Measurements from ENCODE around the gene SLC4A4.

SLC4A4 gene

DNA sequence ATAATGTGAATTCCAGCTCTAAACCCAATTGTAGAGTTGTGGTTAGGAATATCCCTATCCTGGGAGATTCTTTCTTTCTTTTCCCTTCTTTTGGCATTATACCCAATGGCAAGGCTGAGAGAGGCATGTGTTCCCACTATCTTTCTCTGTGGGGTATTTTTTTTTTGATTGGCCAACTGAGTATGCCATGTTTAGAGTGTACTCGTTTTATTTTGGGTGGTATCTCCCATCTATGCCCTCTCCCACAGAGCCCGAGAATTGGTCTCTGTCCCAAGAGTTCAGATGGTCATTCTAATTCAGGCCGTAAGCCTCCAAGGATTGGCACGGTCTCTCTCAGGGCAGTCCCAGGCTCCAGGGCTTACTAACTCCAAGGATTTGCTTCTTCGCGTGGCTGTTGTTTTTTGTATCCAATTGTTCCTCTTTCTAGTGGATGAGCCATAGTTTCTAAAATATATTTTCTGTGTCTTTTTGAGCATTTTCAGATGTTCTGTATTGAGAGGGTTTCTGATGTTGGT, 198.8 kb downstream of the SLC4A4 start:
- DNase-seq (ENCODE audit: low spot score), result no peak

DNA sequence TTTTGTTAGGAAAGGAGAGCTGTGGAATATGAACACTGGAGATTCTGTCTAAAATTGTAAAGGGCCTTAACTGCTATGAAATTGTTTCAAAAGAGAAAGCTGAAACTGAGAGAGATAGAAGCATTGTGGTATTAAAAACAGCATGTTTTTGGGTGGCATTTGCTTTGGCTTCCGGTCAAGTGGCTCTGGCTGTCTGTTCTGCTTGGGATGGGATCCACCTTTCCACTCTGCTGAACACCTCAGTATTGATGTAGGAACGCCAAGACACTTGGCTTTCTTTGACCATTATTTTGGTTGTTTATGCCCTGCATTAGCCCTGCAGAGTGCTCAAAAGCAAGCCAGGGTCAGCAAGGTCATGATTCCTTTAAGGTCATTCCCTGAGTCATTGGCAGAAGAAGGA, 199.7 kb downstream of the SLC4A4 start:
- no peak for DNase-seq (ENCODE audit: low spot score)

DNA sequence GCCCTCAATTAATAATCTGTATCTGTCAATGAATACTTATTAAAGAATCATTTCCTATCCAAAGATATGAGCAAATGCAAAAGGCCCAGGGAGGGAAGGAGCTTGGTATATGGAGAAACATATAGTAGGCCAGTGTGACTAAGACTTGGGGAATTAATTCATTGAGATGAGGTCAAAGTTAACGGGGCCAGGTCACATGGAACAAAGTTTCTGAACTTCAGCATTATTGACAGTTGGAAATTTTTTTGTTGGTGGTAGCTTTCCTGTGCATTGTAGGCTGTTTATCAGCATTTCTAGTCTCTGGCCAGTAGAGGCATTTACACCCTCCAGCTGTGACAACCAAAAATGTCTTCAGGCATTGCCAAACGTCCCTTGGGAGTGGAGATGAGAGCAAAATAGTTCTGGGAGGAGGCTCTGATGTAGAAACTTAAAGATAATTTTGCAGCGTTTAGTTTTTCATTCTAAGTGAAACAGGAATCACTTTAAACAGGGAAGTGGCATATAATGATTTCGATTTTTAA, 202.0 kb downstream of the SLC4A4 start:
- DNase-seq (ENCODE audit: low spot score), result no peak

DNA sequence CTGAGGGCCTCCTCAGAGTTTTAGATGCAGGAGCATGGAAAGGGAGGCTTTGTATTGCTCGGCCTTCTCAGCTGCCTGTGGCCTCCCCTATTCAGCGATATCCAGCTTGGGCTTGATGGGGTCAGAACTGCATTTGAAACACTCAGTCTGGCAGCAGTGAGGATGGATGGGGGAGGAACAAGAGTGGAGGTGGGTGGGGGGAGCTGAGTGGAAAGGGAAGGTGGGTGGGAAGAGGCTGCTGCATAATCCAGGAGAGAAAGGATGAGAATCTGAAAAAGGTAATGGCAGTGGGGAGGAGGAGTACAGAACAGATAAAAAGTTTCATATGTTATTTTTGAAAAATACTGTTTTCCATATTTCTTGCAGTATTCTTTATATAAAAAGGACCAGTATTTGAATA, 202.7 kb downstream of the SLC4A4 start:
- no peak for DNase-seq (ENCODE audit: low spot score)

DNA sequence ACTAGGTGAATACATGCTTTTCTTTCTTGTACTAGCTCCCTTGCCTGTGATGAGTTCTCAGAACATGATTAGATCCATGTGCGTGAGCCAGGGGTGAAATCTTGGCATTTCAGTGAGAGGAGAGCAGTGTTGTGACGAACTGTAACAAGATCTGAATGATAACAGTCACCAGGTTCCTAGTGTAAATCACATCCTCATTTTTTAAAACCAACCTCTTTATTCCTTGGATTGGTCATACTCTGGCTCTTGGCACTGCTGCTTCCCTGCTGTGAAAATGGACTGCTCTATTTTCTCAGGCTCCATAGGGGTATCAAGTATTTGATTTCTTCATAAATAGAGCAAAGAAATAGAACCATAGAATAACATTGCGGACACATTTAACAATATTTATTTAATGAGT, 206.3 kb downstream of the SLC4A4 start:
- DNase-seq (ENCODE audit: low spot score), result no peak

DNA sequence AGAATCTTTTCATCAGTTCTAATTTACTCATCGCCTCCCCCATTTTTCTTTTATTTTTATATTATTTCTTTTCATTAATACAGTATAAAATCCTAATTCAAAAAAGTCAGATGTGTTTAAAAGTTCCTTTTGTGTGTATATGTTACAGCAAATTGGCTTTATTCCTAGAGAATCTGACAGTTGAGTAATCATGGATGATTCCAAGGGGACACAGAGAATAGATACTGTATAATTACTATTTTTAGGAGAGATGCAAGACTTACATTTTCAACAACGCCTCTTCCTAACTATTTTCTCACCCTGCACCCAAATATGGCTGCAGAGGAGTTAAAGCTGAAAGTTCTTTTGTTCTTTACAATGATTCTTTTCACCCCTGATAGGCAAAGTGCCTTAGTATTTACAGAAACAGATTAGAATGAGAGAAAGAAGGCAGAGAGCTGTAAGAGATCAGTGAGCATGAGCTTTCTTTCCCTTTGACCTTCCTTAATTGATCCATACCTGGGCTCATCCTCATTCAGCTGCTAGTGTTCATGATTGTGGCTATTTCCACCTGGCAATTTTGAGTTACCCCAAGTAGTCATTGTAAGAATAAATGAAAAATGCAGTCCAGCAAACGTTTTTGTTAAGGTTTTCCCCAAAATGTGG, 210.8 kb downstream of the SLC4A4 start:
- DNase-seq (ENCODE audit: low spot score), result no peak

DNA sequence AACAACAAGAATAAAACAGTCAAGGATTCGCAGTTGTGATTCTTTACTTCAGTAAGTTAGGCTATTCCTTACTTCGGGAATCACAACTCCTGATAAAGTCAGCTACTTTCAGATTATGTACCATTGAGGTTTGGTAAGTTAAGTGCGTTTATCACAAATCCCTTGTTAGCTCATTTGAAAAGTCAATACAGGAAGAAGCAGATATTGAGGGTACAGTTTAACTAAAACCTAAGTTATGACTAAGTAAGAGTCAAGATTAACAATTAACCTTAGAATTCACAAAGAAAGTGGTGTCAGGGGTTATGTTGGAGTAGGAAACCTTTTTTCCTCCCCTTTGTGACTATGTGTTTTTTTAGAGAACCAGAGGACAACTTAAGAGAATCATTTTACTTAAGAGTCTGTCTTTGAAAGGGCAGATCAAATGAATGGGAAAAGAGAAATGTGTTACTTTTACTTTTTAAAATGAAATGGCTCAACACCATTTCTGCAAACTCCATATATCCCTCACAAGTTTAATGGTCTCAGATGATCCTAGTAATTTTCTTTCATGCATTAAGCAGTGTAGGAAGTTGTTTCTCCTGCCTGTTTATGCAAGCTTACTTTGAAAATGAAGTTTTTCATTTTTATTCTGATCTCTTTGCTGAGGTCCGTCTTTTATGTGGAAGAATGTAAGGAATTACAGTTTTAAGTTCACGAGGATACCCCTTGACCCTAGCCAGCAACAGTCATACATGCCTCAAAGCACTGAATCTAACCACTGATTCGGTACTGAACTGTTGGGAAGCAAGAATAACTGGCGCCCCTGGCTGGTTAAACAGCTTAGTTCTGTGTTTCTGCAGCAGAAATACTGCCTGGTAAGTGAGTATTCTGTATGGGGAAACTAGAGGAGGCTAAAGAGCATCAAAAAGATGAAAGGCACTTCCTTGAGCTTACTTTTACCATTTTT, 211.7 kb downstream of the SLC4A4 start:
- DNase-seq (ENCODE audit: low spot score), result no peak

DNA sequence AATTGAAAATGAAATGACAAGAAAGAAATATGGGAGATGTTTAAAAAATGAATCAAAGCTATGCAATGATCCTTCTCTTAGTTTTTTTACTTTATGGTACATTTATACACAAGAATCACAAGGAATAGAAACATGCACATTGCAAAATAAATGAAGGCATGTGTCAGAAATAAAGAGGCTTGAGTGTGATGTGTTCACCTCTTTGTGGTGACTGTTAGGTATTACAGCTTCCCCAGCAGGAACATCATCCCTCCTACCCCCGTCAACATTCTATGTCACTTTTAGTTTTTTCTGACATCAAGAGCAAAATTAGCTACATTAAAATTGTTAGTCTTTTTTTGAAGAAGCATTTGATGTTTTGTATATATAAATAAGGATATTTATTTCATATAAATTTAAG, 214.8 kb downstream of the SLC4A4 start:
- DNase-seq (ENCODE audit: low spot score), result no peak

DNA sequence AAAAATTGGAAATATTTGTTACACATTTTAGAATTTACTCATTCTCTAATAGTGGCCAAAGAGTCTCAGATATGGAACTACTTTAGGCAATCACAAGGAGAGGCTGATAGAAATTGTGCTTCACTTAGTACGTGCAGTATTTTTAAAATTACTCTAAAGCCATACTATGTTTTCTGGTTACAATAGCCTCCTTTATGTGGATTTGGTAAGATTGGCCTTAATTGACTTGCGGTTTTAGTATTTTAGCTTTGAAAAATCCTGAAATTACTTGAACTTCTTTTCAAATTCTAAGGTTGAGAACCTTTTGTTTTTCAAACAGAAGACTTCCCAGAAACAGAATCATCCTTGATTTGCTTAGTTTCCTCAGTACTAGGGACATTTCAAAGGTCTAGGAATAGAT, 215.2 kb downstream of the SLC4A4 start:
- DNase-seq (ENCODE audit: low spot score), result no peak

DNA sequence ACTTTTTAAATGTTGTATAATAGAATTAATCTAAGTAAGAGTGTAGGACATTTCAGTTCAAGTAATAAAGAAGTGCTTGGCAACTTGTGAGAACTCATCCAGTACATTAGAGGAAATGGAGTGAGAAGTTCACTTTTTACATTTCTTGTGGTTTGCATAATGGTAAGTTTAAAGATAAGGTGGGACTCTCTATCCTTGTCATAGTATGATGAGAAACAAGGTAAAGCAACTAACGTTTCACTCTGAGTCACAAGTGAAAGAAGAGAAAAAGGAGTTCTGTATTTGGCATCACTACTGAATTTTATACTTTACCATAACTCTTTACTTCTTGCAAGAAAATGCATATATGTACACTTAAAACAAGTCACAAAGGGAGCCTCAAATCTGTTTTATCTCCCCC, 219.4 kb downstream of the SLC4A4 start:
- DNase-seq (ENCODE audit: low spot score), result no peak

DNA sequence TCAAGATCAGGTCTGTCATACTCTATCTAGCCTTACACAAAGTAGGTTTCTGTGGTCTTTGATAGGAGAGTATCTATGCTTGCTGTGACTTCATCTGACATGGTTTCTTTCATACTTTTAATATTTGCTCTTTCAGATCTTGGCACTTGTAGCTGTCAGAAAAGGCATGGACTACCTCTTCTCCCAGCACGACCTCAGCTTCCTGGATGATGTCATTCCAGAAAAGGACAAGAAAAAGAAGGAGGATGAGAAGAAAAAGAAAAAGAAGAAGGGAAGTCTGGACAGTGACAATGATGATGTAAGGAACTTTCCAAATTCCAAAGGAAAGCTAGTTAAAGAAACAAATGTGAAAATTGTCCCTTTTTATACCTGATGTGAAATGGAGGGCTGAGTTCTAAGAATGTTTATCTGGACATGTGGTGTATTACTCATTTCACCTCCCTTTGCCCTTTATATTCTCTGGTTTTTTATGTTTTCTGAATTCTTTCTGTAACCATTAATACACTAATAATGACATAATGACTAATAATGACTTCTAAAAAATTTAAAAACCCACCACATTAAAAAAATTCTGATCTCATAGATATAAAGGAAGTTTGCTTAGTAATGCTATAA, 221.2 kb downstream of the SLC4A4 start:
- DNase-seq (ENCODE audit: low spot score), result no peak

DNA sequence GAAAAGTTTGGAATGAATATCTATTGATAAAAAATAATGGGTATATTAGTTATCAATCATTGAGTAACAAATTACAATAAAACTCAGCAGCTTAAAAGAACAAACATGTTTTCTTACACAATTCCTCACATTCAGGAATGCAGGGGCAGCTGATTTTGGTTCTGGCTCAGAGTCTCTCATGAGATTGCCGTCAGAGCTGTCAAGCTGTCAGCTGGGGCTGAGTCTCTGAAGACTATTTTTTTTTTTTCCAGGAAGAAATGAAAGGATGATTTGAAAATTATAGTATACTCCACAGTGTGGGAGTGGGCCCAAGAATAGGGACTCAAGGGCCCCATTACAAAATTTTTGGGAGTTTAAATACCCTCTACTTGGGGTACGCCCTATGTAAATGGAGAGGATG, 226.0 kb downstream of the SLC4A4 start:
- DNase-seq (ENCODE audit: low spot score), result no peak

DNA sequence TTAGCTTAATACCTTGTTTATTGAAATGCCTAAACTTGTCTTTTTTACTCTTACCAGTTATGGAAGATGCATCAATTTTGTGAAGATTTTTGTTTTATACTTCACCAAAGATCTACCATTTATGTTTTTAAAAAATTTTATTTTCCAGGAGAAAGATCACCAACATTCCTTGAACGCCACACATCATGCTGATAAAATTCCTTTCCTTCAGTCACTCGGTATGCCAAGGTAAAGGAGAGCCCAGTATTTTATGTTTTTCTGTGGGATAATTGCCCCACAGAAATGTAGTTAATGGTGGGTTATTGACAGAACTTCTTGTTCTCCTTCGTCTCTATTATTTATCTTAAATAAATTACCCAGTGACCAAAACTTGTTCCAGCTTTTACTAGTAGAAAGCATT, 228.0 kb downstream of the SLC4A4 start:
- no peak for DNase-seq (ENCODE audit: low spot score)

DNA sequence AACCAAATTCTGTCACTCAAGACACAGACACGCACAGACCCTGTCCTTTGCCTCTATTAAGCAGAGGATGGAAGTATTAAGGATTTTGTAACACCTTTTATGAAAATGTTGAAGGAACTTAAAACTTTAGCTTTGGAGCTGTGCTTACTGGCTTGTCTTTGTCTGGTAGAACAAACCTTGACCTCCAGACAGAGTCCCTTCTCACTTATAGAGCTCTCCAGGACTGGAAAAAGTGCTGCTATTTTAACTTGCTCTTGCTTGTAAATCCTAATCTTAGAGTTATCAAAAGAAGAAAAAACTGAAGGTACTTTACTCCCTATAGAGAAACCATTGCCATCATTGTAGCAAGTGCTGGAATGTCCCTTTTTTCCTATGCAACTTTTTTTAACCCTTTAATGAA, 229.3 kb downstream of the SLC4A4 start:
- no peak for DNase-seq (ENCODE audit: low spot score)

DNA sequence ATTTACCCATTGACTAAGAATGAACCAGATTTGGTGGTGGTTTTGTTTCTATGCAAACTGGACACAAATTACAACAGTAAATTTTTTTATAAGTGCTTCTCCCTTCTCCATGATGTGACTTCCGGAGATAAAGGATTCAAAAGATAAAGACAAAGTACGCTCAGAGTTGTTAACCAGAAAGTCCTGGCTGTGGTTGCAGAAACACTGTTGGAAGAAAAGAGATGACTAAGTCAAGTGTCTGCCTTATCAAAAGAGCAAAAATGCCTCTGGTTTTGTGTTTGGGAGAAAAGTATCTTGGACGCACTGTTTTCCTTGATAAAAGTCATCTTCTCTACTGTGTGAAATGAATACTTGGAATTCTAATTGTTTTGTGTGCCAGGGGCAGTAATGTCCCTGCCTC, 231.7 kb downstream of the SLC4A4 start:
- no peak for DNase-seq (ENCODE audit: low spot score)

DNA sequence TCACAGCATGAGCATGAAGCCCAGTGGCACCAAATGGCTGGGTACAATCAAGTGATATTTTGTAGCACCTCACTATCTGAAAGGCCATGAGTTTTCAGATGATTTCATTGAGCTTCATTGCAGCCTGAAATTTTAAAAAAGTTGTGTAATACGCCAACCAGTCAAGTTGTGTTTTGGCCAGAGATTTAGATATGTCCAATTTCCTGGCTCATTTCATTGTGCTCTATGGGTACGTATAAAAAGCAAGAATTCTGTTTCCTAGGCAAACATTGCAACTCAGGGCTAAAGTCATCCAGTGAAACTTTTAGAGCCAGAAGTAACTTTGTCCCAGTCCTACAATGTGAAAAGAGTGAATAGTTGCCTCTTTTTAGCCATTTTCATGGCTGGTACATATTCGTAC, 232.5 kb downstream of the SLC4A4 start:
- no peak for DNase-seq (ENCODE audit: low spot score)

DNA sequence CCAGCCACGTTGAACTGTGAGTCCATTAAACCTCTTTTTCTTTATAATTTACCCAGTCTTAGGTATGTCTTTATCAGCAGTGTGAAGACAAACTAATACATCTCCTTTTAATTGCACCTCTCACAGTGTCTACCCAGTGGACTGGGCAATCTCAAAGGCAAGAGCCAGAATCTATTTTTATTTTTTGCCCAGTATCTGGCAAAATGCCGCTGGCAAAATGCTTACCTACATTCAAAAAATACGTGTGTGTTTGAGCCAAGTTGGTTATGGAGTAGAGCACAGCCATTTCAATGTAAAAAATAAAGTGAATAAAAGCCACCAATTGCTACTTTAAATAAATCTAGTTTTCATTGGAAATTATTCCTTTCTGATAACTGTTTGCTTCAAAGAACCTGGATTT, 245.2 kb downstream of the SLC4A4 start:
- no peak for DNase-seq (ENCODE audit: low spot score)

DNA sequence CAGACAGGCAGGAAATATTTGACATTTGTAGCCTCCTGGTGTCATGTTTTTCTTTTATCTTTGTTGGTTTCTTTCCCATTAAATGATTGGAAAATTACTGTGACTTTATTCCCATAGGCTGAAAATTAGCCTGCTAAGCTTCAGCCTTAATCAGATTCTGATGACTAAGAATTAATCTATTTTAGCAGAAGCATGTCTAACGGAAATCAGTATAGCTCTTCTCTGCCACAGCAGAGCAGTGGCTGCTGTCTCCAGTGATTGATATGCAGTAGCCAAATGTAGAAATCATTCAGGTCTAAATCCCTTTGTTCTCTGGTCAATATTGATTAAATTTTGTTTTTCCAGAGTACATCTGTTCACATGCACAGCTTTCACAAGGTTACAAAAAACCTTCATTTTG, 245.8 kb downstream of the SLC4A4 start:
- DNase-seq (ENCODE audit: low spot score), result no peak

DNA sequence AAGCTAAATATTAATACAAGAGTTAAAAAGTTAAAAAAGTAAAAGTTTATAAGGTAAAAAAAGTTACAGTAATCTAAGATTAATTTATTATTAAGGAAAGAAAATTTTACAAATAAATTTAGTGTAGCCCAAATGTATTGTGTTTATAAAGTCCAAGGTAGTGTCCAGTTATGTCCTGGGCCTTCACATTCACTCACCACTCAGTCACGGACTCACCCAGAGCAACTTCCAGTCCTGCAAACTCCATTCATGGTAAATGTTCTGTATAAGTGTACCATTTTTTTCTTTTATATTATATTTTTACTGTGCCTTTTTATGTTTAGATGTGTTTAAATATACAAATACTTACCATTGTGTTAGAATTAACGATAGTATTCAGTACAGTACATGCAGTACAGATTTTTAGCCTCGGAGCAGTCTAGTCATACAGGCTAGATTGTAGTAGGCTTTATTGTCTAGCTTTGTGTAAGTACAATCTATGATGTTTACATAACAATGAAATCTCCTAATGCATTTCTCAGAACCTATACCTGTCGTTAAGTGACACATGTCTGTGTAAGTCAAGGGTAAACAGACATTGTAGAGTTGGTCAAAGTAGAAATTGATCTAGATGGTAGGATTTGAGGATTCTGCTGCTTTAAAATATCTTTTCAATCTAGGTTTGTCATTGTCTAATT, 247.4 kb downstream of the SLC4A4 start:
- no peak for DNase-seq (ENCODE audit: low spot score)

DNA sequence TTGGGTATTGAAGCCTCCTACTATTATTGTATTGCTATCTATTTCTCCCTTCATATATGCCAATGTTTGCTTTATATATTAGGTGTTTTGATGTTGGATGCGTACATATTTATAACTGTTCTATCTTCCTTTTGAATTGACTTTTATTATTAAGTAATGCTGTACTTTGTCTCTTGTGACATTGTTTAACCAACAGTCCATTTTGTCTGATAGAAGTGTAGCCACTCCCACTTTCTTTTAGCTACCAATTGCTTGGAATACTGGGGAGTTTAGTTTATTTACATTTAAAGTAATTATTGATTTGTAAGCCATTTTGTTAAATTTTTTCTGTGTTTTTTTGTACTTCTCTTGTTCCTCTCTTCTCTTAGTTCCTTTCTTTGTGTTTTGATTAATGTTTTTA, 249.2 kb downstream of the SLC4A4 start:
- DNase-seq (ENCODE audit: low spot score), result no peak

DNA sequence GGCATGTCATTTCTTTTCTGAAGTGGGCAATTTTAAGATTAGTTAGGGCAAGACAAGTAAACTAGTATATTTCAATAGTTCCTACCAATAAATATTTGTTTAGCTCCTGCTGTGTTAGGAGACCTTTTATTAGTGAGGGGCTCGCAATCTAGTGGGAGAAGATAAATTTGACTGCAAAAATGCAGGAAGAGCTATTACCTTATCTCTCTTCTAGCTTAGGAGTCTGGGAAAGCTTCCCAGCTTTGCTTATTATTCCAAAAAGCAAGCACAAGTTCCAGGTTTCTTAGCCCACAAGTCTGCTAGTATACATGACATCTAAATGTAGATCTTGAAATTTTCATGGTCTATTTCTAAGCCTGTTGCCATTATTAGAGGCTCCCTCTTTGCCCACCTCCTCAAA, 254.0 kb downstream of the SLC4A4 start:
- DNase-seq (ENCODE audit: low spot score), result no peak

DNA sequence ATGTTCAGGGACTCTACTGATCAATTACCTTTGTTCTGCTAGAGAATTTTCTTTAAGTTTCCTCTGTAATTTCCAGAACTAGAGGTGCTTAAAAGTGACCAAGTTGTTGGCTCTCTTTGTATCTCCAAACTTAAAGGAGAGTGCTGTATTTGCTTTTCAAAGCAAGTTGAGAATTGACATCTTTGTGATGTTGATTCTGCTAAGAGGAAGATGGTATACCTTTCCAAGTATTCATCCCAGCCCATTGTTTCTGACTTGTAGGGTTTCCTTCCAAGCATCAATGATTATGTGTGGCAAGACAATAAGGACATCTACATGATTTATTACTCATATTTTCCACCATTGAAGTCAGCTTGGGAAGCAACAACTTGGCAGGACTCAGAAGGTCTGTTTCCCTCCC, 254.5 kb downstream of the SLC4A4 start:
- no peak for DNase-seq (ENCODE audit: low spot score)

All from SK-N-DZ (cell line).